NCI-H82 treated with DMSO at 0.1 percent for 48 hours (cell line): ENCODE measurements around the gene CCDC32.

ENCODE experiments used
- DNase-seq: peaks from one replicate; lab custom pipeline; 2025; ENCODE audit not compliant: unreplicated experiment; lab: John Stamatoyannopoulos, UW

The CCDC32 gene

DNA sequence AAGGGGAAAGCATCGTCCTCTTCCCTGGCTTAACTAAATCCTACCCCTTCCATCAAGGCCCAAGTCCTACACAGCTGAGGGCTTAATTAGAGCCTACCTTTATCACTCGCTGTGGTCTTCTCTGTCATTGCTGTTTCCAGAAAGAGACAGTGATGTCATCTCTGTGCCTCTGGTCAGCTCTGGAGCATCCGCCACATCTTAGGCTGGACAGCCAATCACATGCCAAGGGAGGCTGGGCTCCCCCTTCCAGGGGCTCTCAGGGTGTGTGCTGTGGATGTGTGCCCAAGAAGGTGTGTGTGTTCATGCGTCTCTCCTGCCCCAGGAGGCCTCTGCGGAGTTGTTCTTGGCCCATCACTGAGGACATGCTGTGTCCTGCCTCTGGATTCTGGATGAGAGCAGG lies 51.2 kb downstream of the CCDC32 start:
- DNase-seq: no peak

DNA sequence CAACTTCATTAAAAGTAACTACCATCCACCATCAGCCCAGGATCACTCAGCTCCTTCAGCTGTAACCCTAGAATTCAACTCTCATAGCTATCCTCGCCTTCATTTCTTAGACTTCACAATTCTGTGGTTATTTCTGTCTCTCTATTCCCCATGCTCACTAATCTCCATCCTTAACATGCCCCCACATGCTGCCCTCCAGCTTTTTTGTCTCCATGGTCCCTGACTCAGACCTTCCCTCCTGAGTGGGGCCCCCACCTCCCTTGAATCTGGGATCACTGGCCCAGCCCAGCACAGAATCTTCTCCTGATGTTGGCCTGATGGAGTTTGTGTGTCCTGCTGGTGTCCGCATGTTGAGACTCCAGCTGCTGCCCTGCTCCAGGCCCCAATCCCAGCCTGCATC lies 52.4 kb downstream of the CCDC32 start:
- DNase-seq: no peak

DNA sequence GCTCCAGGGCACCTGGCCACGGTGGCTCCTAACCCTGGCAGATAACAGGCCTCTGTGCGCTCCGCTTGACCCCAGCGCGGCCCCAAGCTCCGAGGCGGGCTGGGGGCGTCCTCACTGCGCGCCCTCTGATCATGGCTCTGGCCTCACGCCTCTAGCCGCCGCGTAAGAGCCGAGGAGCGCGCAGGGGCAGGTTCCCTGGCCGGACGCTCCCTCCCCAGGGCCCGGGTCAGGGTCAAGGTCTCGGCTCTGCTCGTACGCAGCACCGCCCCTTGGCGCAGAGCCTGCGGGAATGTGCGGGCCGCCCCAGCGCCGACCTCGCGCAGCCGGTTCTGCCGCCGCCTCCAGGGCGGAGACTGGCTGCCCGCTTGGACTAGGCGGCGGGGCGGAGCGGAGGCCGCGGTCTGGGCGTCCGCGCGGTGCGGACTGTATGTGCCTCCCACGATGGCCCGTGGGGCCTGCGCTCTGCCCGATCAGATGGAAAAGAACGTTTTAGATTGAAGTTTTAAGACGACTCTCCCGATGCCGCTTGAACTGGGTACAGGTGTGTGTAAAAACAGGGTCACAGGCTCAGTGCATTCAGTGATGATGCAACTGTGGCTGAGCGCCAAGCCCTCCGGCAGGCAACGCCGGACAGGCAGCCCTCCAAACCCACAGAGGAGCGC lies 53.2 kb downstream of the CCDC32 start:
- no peak for DNase-seq

DNA sequence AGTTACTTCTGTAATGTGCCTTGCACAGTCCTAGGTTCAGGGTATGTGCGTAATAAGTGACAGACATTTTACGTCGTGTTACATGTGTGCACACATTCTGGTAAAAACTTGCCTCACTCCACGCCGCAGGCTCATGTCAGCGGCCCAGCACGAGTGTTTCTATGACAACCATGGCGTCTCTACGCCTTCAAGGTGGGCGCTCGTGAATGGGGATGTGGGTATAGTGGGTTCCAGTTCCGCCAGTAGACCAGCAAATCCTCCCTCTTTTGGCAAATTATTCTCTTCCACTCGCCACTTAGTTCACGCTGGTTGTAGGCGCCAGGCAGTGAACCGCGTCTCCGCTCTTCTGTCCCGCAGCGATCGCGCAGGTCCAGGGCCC lies 53.8 kb downstream of the CCDC32 start:
- no peak for DNase-seq

DNA sequence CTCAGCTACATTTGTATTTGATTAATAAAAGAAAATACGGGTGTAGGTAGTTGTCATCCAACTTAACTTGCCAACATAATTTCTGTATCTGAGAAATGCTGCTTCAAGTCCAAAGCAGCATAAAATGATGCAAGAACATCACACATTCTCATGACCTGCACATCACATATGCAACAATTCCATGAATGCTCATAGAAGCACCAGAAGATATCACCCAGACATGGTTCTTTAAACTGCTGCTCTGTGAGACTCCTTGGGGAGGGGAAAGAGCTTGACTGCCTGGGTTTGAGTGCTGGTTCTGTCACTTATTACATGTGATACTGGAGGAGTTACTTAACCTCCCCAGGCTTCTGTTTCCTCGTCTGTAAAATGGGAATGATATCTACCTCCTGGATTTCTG lies 54.6 kb downstream of the CCDC32 start:
- no peak for DNase-seq

DNA sequence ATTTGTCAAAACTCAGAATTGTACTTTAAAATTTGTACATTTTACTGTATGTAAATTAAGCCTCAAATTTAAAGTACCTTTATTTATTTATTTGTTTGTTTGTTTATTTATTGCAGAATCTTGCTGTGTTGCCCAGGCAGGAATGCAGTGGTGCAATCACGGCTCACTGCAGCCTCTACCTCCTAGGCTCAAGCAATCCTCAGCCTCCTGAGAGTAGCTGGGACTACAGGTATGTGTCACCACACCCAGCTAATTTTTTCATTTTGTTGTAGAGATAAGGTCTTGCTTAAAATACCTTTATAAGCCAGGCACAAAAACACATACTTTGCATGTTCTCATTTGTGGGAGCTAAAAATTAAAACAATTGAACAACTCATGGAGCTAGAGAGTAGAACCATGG lies 56.6 kb downstream of the CCDC32 start:
- DNase-seq: no peak

DNA sequence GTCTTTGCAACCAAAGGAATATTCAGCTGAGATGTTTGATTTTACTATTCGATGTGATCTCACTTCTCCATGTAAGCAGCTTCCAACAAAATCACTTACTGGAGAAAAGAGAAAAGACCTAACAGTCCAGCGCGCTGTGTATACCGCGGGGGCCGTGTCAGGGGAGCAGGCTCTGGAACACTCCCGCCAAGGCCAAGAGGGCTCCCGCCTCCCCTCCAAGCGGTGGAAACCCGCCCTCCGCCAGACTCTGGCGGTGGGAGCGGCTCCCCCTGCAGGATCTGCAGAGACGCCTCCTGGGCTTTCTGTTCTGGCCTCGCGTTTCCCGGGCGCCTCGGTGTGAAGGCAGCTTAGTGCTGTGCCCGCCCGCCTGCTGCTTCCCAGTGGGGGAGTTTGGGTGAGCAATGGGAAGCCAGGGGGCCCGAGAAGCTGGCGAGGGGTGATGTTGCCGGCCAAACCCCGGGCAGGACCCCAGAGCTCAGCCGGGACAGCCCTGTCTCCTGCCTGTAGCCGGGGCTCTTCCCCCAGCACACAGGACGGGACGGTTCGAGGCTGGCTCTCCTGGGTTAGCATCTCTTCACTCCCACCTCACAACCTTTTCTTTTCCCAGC lies 57.8 kb downstream of the CCDC32 start:
- peak; percentile 56 for DNase-seq
